Stimulated activated CD4-positive, alpha-beta T cell treated with anti-CD3 and anti-CD28 coated beads, Interleukin-12 subunit alpha, Interleukin-12 subunit beta, amount 100 ng/mL, for 24 hours (primary cell): ENCODE results near the gene C1orf210.

Experiments
- DNase-seq, 2 experiments: peaks; one replicate each; pipeline ENCODE4 v3.0.0-alpha.2; 2020; ENCODE audit warnings: low read depth in 2 of 2

C1orf210 gene

GRCh38 chr1:43274125-43274803, 11.1 kb downstream of the C1orf210 start:
- DNase-seq = peak; percentile 3 to 16

GRCh38 chr1:43273708-43274107, 11.7 kb downstream of the C1orf210 start:
- no peak for DNase-seq

DNA sequence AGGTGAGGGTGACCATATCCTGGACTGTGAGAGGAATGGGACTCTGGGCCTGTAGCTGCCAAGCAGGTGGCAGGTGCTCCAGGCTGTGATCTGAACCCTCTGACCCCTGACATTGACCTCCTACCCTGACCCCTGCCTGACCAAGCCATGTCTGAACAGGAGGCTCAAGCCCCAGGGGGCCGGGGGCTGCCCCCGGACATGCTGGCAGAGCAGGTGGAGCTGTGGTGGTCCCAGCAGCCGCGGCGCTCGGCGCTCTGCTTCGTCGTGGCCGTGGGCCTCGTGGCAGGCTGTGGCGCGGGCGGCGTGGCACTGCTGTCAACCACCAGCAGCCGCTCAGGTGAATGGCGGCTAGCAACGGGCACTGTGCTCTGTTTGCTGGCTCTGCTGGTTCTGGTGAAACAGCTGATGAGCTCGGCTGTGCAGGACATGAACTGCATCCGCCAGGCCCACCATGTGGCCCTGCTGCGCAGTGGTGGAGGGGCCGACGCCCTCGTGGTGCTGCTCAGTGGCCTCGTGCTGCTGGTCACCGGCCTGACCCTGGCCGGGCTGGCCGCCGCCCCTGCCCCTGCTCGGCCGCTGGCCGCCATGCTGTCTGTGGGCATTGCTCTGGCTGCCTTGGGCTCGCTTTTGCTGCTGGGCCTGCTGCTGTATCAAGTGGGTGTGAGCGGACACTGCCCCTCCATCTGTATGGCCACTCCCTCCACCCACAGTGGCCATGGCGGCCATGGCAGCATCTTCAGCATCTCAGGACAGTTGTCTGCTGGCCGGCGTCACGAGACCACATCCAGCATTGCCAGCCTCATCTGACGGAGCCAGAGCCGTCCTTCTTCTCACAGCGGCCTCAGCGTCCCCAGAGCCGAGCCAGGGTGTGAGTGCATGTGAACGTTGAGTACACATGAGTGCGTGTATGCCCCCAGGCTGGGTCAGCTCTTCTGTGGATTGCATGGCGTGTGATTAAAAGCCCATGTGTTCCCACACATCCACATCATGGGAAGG, 12.5 kb downstream of the C1orf210 start:
- DNase-seq = no peak

DNA sequence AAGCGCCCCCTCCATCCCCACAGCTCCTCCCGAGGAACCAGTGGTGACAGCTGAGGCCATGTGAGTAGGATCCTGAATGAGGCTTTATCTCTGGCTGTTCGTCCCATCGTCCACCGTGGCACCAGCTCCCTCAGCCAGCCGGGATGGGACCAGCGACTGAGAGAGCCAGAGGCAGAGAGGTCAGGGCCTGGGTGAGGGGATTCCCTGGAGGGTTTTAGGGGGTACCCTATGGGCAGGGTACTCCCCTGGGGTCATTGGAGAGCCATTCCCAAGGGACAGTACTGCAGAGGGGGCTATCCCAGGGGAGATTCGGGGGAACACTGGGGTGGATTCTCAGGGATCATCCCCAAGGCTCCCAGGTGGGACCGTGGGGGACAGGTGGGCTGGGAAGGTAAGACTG, 13.2 kb downstream of the C1orf210 start:
- DNase-seq = no peak

- no peak for DNase-seq
These were observed 13.9 kb downstream of the C1orf210 start for GRCh38 chr1:43271186-43272118.

- DNase-seq = no peak
These were observed 14.8 kb downstream of the C1orf210 start for GRCh38 chr1:43270421-43271095.

DNA sequence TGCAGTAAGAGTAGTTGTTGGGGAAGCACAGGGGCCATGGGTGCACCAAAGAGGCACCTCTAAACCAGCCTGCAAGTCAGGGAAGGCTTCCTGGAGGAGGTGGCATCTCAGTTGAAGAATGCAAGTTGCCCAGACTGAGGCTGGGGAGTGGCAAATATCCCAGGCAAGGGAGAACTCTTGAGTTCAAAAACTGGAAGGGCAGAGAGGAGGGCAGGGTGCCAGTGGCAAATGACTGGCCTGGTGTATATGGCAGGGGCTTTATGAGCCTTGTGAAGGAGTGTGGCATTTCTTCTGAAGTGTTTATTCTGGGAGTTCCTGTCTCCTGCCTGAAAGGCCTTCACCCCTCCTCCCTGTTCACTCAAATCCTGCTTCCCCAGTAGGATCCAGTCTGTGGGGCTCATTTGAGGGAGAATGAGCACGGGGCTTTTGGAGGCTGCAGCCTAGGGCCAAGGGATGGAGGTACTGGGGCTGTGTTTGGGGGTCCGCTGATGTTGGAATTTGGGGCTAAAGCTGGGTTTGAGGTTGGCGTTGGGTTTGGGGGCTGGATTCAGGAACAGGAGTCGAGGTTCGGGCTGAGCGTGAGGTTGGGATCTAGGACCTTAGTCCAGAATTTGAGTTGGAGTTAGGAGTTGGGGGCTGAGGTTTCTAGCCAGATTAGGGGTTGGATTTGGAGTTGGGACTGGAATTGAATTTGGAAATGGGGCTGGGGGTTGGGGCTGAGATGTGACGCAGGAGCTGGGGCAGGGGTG, 15.6 kb downstream of the C1orf210 start, which contains the start of gene TMEM125:
Gene TMEM125 (plus strand): TSS at position 357 of the 749 bp plus-strand sequence. CDS start 2,740 bp downstream, outside the sequence.
- DNase-seq = no peak

GRCh38 chr1:43267818-43268425, 17.5 kb downstream of the C1orf210 start:
- no peak for DNase-seq

DNA sequence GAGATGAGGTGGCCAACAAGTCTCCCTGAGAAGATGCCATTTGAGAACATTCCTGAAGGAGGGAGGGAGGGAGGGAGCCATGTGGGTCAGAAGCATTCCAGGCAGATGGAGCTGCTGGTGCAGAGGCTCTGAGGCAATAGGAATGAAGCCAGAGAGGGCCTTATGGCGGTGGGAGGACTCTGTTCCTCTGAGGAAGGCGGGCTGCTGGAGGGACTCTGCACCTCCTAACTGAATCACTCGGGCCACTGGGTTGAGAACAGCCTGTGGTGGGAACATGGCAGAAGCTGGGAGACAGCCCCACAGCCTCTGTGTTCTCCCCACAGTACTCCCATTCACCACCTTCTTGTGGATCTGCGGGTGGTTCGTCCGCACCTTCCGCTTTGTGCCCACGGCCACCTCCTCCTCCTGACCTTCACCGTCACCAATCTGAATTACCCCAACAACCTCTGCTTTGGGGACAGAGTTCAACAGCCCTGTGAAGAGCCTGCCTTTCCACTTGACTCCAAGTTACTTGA, 18.0 kb downstream of the C1orf210 start:
- DNase-seq = no peak

DNA sequence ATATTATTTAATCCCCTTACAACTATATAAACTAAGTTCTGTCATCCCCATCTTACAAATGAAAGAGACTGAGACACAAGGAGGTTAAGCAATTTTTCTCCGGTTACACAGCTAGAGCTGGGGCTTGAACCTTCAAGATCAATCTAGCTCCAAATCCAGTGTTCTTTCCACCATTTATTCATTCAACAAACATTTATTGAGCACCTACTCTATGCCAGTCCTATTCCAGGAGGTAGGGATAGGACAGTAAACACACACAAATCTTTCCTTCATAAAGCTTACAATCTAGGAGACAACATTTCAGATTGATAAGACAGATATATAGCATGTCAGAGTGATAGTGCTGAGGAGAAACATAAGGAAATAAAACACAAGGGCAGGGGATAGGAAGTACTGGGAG, 18.5 kb downstream of the C1orf210 start:
- no peak for DNase-seq

DNA sequence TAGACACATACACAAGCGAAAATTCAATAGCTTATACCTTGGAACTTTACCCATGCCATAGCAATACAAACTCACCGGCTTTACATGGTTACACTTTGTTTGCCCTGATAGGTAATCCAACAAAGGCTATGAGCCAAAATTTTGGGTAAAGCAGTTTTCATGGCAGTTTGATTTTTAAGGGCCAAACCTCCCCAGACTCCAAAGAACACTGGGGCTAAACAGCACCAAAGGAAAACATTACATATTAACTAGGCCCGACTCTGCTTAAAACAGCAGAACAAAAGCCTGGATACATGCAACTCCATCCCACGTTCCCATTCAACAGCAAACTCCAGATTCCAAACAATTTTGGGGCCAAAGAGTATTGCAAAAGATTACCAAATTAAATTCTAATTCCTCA, 19.9 kb downstream of the C1orf210 start:
- DNase-seq = no peak

GRCh38 chr1:43258370-43258769, 27.0 kb downstream of the C1orf210 start:
- DNase-seq = no peak

DNA sequence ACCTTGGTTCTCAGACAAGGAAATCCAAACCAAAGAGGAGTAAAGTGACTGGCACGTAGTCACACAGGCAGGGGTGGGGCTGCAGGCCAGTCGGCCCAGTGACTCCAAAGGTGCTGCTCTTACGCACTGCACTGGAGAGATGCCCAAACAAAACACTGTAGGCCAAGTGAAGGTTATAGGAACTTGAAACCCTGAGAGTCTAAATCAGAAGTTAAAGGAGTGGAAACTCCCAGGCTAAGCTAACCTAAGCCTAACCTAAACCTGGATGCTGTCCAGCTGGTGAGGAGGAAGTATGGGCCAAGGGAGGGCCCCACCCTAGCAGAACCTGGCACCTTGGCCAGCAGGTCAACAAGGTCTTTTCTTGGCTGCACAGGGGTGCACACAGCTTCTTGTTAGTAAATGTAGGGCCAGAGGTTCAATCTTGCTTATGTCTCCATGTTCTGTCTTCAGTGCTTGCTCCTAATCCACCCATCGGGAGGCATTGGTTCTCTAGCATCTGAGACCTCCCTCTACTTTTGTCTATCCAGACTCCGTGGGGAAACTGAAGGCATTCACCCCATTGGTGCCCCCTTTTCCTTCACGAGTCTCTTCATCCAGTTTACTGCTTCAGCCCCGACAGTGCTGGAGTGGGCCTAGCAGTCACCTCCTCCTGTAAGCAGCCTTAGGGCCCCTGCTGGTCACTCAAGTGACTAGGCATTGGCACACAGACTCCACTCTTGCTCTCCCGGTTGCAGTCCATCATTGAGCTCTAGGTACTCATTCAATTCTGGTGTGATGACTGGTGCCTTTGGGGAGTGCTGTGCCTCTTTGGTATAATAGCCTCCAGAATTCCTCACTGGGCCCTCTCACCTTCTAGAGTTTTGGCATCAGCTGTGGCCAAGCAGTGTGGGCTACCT, 28.5 kb downstream of the C1orf210 start:
- no peak for DNase-seq

DNA sequence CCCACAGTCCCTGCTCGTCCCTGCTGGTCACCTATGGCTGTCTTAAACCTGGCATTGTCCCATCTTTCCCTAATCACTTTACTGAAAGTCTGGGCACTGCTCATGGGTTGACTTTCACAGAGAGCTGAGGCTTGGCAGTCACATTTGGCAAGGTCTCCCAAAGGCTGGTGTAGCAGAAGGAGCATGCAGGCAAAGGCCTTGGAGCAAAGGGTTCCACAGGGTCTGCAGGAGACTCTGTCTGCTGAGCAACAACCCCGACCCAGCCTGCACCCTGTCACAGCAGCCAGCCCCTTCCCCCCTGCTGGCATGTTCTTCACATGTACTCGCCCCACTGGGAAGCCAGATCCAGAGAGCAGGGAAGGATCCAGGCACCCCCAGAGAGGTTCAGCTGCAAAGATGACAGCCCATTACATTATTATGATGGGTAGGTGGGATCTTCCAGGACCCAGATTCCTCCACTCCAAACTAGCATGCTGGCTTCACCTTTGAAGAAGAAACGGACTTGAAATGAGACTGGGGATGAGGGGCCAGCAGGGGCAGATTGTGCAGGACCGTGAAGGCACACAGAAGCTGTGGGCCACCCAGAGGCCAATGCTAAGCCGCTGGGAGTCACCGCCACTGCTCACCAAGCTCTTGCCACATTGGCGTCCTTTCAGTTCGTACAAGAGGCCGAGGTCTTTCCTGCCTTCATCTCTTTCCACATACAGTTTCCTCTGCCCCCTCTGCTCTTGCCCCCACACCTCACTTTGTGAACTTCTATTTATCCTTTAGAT, 29.8 kb downstream of the C1orf210 start:
- DNase-seq = no peak

- no peak for DNase-seq
These were observed 31.5 kb downstream of the C1orf210 start for GRCh38 chr1:43253876-43254275.

DNA sequence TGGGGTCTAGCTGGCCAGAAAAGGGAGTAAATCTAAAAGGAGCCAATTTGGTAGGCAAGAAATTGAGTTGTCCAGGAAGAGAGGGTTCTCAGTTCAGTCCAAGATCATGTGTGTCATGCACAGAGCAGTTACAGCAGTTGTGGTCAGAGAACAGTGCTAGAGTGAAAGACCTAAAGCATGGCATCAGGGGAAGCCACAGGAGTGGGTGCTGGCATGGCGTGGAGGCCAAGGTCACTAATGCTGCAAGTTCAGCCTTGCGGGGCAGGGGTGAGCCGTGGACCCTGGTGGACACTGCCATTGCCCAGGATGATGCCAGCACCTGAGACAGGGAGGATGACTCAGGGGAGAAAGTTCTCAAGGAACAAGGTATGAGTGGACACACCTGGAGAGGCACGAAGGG, 32.2 kb downstream of the C1orf210 start:
- no peak for DNase-seq

DNA sequence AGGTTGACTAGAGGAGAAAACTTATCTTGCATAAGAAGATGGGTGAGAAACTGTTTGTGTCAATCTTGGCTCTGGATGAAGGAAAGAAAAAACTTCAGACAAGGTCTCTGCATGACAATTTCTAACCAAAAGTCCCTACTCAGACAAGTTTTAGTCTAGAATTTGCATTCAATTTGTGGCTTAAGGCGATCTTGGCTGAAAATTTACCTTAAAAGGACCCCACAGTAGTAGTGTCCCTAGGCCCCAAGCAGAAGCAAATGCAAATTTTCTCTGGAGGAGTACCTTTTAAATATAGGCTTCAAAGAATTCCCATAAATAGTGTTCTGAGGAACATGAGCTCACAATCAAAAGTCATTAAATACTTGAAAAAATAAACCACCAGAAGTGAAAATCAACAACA, 33.2 kb downstream of the C1orf210 start:
- no peak for DNase-seq

DNA sequence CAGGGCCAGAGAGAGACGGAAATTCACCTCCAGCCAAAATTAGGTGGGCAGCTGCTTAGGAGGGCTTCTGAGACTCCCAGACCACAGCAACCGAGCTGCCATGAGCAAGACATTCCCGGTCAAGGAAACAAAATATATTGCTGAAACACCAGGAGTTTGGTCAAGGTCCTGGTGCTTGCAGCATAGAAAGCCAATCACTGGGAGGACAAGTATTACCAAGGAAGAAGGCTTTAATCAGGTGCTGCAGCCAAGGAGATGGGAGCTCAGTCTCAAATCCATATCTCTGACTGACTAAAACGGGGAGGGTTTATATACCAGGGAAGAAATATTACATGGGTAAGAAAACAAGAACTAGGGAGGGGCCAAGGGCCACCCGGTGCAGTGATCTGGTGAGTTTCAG, 34.4 kb downstream of the C1orf210 start:
- DNase-seq = no peak
